Measurements from ENCODE around the gene STAMBP. TPM values are rescaled to one million over a fixed set of nuclear protein-coding genes. Genes with fewer than 3 reads are reported as not detected.
"Not testable (repeated sequence)": the region's sequence is repeated elsewhere in the genome, so short reads cannot be mapped to it uniquely, and the experiment has no call there.

STAMBP gene
- total RNA-seq, 1 donor from 2014 or later, result 46.5 TPM

GRCh38 chr2:73902284-73902683 is 73.5 kb downstream of the STAMBP start:
- no peak for TF ChIP-seq CTCF (IDR thresholded peaks at IDR 0.05; ENCODE audit: insufficient read depth, low read depth, low read length)
- TF ChIP-seq EZH2 (IDR thresholded peaks at IDR 0.05; ENCODE audit: insufficient read depth, low read length), result no peak
- FAIRE-seq, result no peak
- Histone ChIP-seq H3K79me2 (ENCODE audit: insufficient read depth, low read length) (peaks cover 3% of the 10 kb centered on the region), H3K4me3 (ENCODE audit: insufficient read depth, low read depth, low read length) (no peak overlapping the region), H3K4me2 (ENCODE audit: low read length) (no peak overlapping the region), H3K4me1 (ENCODE audit: insufficient read depth, low read length) (peaks cover 3% of the 10 kb centered on the region), H3K9me3 (ENCODE audit: insufficient read depth, low read depth, low read length) (no peaks in the 10 kb centered on the region), H3K27me3 (ENCODE audit: insufficient read depth, low read length) (peaks cover 39% of the 10 kb centered on the region), H3K36me3 (ENCODE audit: insufficient read depth, low read length) (no peaks in the 10 kb centered on the region), H3K9ac (ENCODE audit: low read length) (no peak overlapping the region), H4K20me1 (ENCODE audit: insufficient read depth, low read length) (peaks cover 42% of the 10 kb centered on the region), H2AFZ (ENCODE audit: low read depth, low read length) (no peak overlapping the region), H3K27ac (ENCODE audit: low read depth, low read length) (no peak overlapping the region)
- Mint-ChIP-seq H3K4me3 (ENCODE audit: unreplicated experiment) (no peak overlapping the region), H3K27ac (ENCODE audit: unreplicated experiment) (no peak overlapping the region), H3K9me3 (ENCODE audit: unreplicated experiment) (no peaks in the 10 kb centered on the region), H3K36me3 (ENCODE audit: low read depth, unreplicated experiment) (peaks cover 5% of the 10 kb centered on the region), H3K27me3 (ENCODE audit: low read depth, unreplicated experiment) (no peaks in the 10 kb centered on the region), H3K4me1 (ENCODE audit: low read depth, unreplicated experiment) (no peaks in the 10 kb centered on the region)
- DNase-seq (ENCODE audit: low read depth), result no peak

GRCh38 chr2:73903313-73903712 is 74.6 kb downstream of the STAMBP start:
- peaks cover 9% of the 10 kb centered on the region for H3K36me3 Mint-ChIP-seq (ENCODE audit: low read depth, unreplicated experiment)
- Histone ChIP-seq H3K27ac (ENCODE audit: low read depth, low read length) (no peak overlapping the region), H3K36me3 (ENCODE audit: insufficient read depth, low read length) (no peaks in the 10 kb centered on the region), H3K9ac (ENCODE audit: low read length) (no peak overlapping the region), H2AFZ (ENCODE audit: low read depth, low read length) (no peak overlapping the region), H3K4me1 (ENCODE audit: insufficient read depth, low read length) (peaks cover 5% of the 10 kb centered on the region), H3K9me3 (ENCODE audit: insufficient read depth, low read depth, low read length) (no peaks in the 10 kb centered on the region), H3K27me3 (ENCODE audit: insufficient read depth, low read length) (peaks cover 31% of the 10 kb centered on the region), H3K79me2 (ENCODE audit: insufficient read depth, low read length) (peaks cover 3% of the 10 kb centered on the region), H3K4me3 (ENCODE audit: insufficient read depth, low read depth, low read length) (no peak overlapping the region), H4K20me1 (ENCODE audit: insufficient read depth, low read length) (peaks cover 42% of the 10 kb centered on the region), H3K4me2 (ENCODE audit: low read length) (no peak overlapping the region)
- no peaks in the 10 kb centered on the region for H3K9me3 Mint-ChIP-seq (ENCODE audit: unreplicated experiment)
- H3K4me3 Mint-ChIP-seq (ENCODE audit: unreplicated experiment), result no peak overlapping the region
- DNase-seq (ENCODE audit: low read depth) (no peak), FAIRE-seq (no peak)
- no peak overlapping the region for H3K27ac Mint-ChIP-seq (ENCODE audit: unreplicated experiment)
- H3K27me3 Mint-ChIP-seq (ENCODE audit: low read depth, unreplicated experiment), result no peaks in the 10 kb centered on the region
- H3K4me1 Mint-ChIP-seq (ENCODE audit: low read depth, unreplicated experiment), result peaks cover 3% of the 10 kb centered on the region
- TF ChIP-seq EZH2 (IDR thresholded peaks at IDR 0.05; ENCODE audit: insufficient read depth, low read length) (no peak), CTCF (IDR thresholded peaks at IDR 0.05; ENCODE audit: insufficient read depth, low read depth, low read length) (no peak)

DNA sequence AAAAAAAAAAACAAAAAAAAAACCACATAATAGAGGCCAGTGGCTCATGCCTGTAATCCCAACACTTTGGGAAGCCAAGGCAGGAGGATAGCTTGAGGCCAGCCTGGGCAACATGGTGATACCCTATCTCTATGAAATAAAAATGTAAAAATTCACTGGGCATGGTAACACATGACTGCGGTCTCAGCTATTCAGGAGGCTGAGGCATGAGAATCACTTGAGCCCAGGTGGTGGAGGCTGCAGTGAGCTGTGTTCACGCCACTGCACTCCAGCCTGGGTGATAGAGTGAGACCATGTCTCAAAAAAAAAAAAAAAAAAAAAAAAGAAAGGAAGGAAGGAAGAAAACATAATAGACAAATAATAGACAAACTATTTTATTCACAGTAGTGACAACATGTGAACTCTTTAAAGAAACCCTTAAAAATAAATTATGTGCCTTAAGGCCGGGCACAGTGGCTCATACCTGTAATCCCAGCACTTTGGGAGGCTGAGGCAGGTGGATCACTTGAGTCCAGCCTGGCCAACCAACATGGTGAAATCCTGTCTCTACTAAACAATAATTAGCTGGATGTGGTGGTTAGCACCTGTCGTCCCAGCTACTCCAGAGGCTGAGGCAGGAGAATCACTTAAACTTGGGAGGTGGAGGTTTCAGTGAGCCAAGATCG is 75.3 kb downstream of the STAMBP start:
- H3K79me2 ChIP-seq (ENCODE audit: insufficient read depth, low read length); H3K27ac Mint-ChIP-seq (ENCODE audit: unreplicated experiment); H3K27ac ChIP-seq (ENCODE audit: low read depth, low read length): not testable (repeated sequence)

More for the DNA sequence above, 75.3 kb downstream of the STAMBP start:
- H2AFZ ChIP-seq (ENCODE audit: low read depth, low read length); H3K4me1 ChIP-seq (ENCODE audit: insufficient read depth, low read length); H3K9me3 ChIP-seq (ENCODE audit: insufficient read depth, low read depth, low read length); FAIRE-seq; H3K4me3 Mint-ChIP-seq (ENCODE audit: unreplicated experiment); H3K4me3 ChIP-seq (ENCODE audit: insufficient read depth, low read depth, low read length); H3K9ac ChIP-seq (ENCODE audit: low read length); H3K9me3 Mint-ChIP-seq (ENCODE audit: unreplicated experiment); DNase-seq (ENCODE audit: low read depth); H3K27me3 Mint-ChIP-seq (ENCODE audit: low read depth, unreplicated experiment); H3K4me2 ChIP-seq (ENCODE audit: low read length); H3K36me3 ChIP-seq (ENCODE audit: insufficient read depth, low read length); H3K4me1 Mint-ChIP-seq (ENCODE audit: low read depth, unreplicated experiment): not testable (repeated sequence)
- H3K36me3 Mint-ChIP-seq (ENCODE audit: low read depth, unreplicated experiment), result peaks cover 12% of the 10 kb centered on the region
- Histone ChIP-seq H4K20me1 (ENCODE audit: insufficient read depth, low read length) (peaks cover 49% of the 10 kb centered on the region), H3K27me3 (ENCODE audit: insufficient read depth, low read length) (peaks cover 31% of the 10 kb centered on the region)
